RWPE2 (cell line): ENCODE measurements around the gene ATOH7.

ENCODE experiments used
- ATAC-seq: fragments of 200-7000 bp; cut with Tn5 transposase; 3 replicates; pipeline ENCODE4 v1.9.1; 2021; ENCODE audit warnings: low read depth
- DNase-seq: peaks from one replicate; pipeline ENCODE4 v3.0.0-alpha.2; 2020; ENCODE audit warnings: low spot score
- H3K27ac ChIP-seq: fragments of 450-650 bp; 2 replicates; pipeline ENCODE4 v1.5.1; 2017; ENCODE audit warnings: mild to moderate bottlenecking; ENCODE audit not compliant: poor library complexity, severe bottlenecking
- H3K27me3 ChIP-seq: fragments of 250-450 bp; sonication (Bioruptor Pico); 2 replicates; pipeline ENCODE4 v1.5.1; 2021; ENCODE audit warnings: mild to moderate bottlenecking, moderate library complexity; ENCODE audit not compliant: insufficient read depth, poor library complexity, severe bottlenecking
- H3K36me3 ChIP-seq: fragments of 250-450 bp; sonication (Bioruptor Pico); 2 replicates; pipeline ENCODE4 v1.5.1; 2020; ENCODE audit warnings: low read depth, mild to moderate bottlenecking, moderate library complexity
- H3K4me1 ChIP-seq: fragments of 250-450 bp; sonication (Bioruptor Pico); 2 replicates; pipeline ENCODE4 v1.5.1; 2021; ENCODE audit warnings: mild to moderate bottlenecking, moderate library complexity; ENCODE audit not compliant: insufficient read depth, poor library complexity, severe bottlenecking
- H3K4me3 ChIP-seq: fragments of 250-450 bp; sonication (Bioruptor Pico); 2 replicates; pipeline ENCODE4 v1.5.1; 2021; ENCODE audit warnings: mild to moderate bottlenecking, moderate library complexity; ENCODE audit not compliant: severe bottlenecking
- H3K9me3 ChIP-seq: fragments of 250-450 bp; sonication (Bioruptor Pico); 2 replicates; pipeline ENCODE4 v1.5.1; 2021; ENCODE audit warnings: mild to moderate bottlenecking, moderate library complexity; ENCODE audit not compliant: severe bottlenecking
- TF ChIP-seq, protein P1 (sequence below): fragments of 450-650 bp; IDR thresholded peaks from one replicate; pipeline ENCODE4 v1.5.1; 2017; ENCODE audit warnings: mild to moderate bottlenecking, moderate library complexity; ENCODE audit not compliant: poor library complexity, severe bottlenecking

The ATOH7 gene

GRCh38 chr10:68261132-68261856 lies 29.4 kb upstream of the ATOH7 start:
- Histone ChIP-seq H3K9me3 (no peaks in the 10 kb centered on the region), H3K4me3 (no peak overlapping the region), H3K36me3 (no peaks in the 10 kb centered on the region), H3K4me1 (no peaks in the 10 kb centered on the region), H3K27me3 (no peaks in the 10 kb centered on the region), H3K27ac (no peak overlapping the region)
- no peak for ATAC-seq
- TF ChIP-seq, protein P1, sequence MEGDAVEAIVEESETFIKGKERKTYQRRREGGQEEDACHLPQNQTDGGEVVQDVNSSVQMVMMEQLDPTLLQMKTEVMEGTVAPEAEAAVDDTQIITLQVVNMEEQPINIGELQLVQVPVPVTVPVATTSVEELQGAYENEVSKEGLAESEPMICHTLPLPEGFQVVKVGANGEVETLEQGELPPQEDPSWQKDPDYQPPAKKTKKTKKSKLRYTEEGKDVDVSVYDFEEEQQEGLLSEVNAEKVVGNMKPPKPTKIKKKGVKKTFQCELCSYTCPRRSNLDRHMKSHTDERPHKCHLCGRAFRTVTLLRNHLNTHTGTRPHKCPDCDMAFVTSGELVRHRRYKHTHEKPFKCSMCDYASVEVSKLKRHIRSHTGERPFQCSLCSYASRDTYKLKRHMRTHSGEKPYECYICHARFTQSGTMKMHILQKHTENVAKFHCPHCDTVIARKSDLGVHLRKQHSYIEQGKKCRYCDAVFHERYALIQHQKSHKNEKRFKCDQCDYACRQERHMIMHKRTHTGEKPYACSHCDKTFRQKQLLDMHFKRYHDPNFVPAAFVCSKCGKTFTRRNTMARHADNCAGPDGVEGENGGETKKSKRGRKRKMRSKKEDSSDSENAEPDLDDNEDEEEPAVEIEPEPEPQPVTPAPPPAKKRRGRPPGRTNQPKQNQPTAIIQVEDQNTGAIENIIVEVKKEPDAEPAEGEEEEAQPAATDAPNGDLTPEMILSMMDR = no peak
- no peak for DNase-seq

GRCh38 chr10:68253346-68253745 lies 21.4 kb upstream of the ATOH7 start:
- H3K9me3 ChIP-seq = no peaks in the 10 kb centered on the region
- no peaks in the 10 kb centered on the region for H3K27me3 ChIP-seq
- TF ChIP-seq, protein P1 = no peak
- H3K4me1 ChIP-seq = no peaks in the 10 kb centered on the region
- DNase-seq (no peak), ATAC-seq (no peak)
- H3K27ac ChIP-seq = no peak overlapping the region
- no peaks in the 10 kb centered on the region for H3K36me3 ChIP-seq
- no peak overlapping the region for H3K4me3 ChIP-seq

DNA sequence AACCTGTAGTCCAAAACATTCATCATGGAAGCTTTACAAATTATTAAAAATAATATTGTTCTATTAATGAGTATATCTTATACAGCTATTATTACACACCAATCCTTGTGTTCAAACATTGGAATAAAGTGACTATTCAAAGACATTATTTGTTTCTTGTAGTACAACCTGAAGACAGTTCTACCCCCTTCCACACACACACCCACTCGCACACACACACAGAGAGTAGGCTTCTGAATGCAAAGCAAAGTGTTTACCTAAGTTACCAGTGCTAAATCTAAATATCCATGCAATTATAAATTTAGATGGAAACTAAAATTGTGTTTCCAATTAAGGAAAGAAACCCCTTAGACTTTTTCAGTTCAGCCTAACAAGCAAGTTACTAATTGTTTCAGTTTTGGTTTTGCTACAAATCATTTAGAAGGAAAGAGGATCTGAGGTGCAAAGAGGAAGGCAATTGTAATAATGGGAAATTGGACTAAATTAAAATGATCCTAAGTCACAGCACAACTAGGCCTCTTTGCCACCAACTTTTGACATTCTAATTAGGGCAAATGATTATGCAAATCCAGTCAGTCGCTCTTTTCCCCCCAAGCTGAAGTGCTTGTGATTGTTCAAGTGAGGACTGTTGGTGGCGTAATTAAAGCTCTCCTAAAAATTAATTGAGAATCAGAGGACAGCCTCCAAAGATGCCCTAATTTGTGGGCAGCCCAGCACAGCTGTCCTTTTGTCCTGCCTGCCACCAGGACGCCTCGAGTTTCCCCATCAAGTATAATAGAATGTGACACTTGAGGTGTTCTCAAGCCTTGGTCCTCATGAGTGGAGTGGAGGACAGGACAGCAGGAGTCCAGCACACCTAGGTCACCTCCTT lies 19.9 kb upstream of the ATOH7 start:
- no peaks in the 10 kb centered on the region for H3K4me1 ChIP-seq
- TF ChIP-seq, protein P1 = no peak
- H3K36me3 ChIP-seq = no peaks in the 10 kb centered on the region
- H3K4me3 ChIP-seq = no peak overlapping the region
- no peak for DNase-seq
- no peak for ATAC-seq
- no peak overlapping the region for H3K27ac ChIP-seq
- no peaks in the 10 kb centered on the region for H3K27me3 ChIP-seq
- no peaks in the 10 kb centered on the region for H3K9me3 ChIP-seq

GRCh38 chr10:68251151-68251550 lies 19.2 kb upstream of the ATOH7 start:
- Histone ChIP-seq H3K27me3 (no peaks in the 10 kb centered on the region), H3K27ac (no peak overlapping the region), H3K4me1 (no peaks in the 10 kb centered on the region), H3K36me3 (no peaks in the 10 kb centered on the region), H3K9me3 (no peaks in the 10 kb centered on the region), H3K4me3 (no peak overlapping the region)
- no peak for DNase-seq
- TF ChIP-seq, protein P1 = no peak
- ATAC-seq = no peak
